ENCODE measurements around the gene GHR.
A peak's percentile ranks its signal among the peaks of the same experiment; 100 is the strongest.

GHR gene

DNA sequence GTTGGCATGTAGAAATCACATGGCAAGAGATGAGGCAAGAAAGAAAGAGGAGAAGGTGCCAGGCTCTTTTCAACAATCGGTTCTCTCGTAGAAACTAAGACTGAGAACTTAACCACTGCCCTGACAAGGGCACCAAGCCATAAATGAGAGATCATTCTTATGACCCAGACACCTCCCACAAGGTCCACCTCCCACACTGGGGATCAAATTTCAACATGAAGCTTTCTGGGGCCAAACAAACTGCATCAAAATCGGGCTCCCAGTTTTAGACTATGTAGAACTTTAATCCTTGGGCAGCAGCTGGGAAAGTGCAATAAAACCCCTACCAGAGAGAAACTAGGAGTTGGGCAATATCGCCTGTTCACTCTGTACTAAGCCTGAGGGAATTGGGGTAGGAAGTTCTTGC lies 183.2 kb downstream of the GHR start:
- Mint-ChIP-seq H3K36me3 (ENCODE audit: low read depth) (peaks cover 10% of the 10 kb centered on the region), H3K9me3 (peaks cover 14% of the 10 kb centered on the region), H3K27ac (no peak overlapping the region), H3K4me3 (no peak overlapping the region), H3K27me3 (ENCODE audit: low read depth, poor library complexity) (no peaks in the 10 kb centered on the region), H3K4me1 (peaks cover 13% of the 10 kb centered on the region)
- TF ChIP-seq, protein P1, sequence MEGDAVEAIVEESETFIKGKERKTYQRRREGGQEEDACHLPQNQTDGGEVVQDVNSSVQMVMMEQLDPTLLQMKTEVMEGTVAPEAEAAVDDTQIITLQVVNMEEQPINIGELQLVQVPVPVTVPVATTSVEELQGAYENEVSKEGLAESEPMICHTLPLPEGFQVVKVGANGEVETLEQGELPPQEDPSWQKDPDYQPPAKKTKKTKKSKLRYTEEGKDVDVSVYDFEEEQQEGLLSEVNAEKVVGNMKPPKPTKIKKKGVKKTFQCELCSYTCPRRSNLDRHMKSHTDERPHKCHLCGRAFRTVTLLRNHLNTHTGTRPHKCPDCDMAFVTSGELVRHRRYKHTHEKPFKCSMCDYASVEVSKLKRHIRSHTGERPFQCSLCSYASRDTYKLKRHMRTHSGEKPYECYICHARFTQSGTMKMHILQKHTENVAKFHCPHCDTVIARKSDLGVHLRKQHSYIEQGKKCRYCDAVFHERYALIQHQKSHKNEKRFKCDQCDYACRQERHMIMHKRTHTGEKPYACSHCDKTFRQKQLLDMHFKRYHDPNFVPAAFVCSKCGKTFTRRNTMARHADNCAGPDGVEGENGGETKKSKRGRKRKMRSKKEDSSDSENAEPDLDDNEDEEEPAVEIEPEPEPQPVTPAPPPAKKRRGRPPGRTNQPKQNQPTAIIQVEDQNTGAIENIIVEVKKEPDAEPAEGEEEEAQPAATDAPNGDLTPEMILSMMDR (IDR thresholded peaks at IDR 0.05): no peak
- DNase-seq: no peak

DNA sequence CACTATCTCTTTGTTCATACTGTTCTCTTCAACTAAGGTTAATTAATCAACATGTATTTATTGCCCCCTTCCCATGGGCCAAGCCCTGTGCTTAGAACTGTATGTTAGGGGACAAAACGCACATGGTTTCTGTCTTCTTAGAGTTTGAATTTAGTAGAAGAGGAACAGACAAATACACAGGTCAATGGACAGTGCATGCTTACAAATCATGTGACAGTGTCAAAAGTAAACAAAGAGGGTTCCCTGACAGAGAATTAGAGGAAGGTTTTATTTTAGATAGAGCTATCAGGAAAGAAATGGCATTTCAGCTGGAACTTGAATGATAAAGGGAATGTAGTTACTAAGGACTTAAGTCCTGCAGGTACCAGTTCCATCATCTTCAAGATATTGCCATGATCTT lies 188.2 kb downstream of the GHR start:
- Mint-ChIP-seq H3K27ac (no peak overlapping the region), H3K9me3 (peaks cover 10% of the 10 kb centered on the region), H3K27me3 (ENCODE audit: low read depth, poor library complexity) (no peaks in the 10 kb centered on the region), H3K4me1 (peaks cover 2% of the 10 kb centered on the region), H3K36me3 (ENCODE audit: low read depth) (peaks cover 6% of the 10 kb centered on the region), H3K4me3 (no peak overlapping the region)
- no peak for DNase-seq
- TF ChIP-seq, protein P1 (IDR thresholded peaks at IDR 0.05): no peak

DNA sequence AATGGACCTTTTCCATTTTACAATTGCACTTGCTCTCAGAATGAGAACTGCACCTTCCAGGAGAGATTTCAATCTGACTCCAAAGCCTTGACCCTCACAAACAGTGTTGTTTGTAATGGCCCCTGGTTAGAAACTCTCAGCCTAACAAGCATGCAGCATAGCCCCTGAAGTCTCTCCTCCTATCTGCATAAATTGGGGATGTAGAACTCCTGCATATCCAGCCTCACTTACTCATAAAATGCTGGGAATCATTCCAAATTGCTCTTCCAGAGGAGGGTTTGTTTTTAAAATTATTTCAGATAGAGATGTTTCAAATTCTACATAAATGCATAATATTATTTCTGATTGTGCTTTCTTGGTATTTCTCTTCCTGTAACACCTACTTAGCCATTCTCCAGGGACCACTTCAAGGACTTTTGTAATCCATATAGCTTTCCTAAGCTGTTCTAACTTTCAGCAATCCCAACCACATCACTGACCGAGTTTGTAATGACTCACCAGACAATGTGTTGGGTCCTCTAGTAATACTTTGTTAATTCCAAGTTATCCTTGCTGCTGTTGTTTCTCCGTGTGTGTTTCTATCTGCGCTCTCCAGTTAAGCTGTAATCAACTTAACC lies 189.6 kb downstream of the GHR start:
- Mint-ChIP-seq H3K4me1 (peaks cover 14% of the 10 kb centered on the region), H3K27me3 (ENCODE audit: low read depth, poor library complexity) (no peaks in the 10 kb centered on the region), H3K4me3 (no peak overlapping the region), H3K9me3 (no peaks in the 10 kb centered on the region), H3K27ac (no peak overlapping the region), H3K36me3 (ENCODE audit: low read depth) (no peaks in the 10 kb centered on the region)
- TF ChIP-seq, protein P1 (IDR thresholded peaks at IDR 0.05): no peak
- no peak for DNase-seq

DNA sequence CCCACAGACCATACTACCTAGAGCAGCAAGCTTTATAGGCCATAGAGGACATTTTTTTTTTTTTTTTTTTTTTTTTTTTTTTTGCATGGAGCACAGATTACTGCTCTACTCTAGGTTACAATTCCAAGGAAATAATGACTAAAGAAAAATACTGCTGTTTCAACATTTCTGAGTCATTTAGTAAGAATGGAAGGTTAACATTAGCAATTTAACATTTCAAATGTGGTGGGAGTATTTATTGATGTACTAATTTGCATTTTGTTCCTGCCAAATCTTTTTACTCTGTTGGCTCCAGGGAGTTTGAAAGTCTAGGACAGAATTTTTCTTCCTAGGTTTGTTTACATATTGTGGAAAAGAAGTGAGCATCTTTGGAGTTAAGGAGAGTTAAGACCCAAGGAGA lies 191.3 kb downstream of the GHR start:
- H3K27ac Mint-ChIP-seq: no peak overlapping the region
- no peak overlapping the region for H3K4me3 Mint-ChIP-seq
- no peaks in the 10 kb centered on the region for H3K36me3 Mint-ChIP-seq (ENCODE audit: low read depth)
- H3K27me3 Mint-ChIP-seq (ENCODE audit: low read depth, poor library complexity): no peaks in the 10 kb centered on the region
- TF ChIP-seq, protein P1 (IDR thresholded peaks at IDR 0.05): no peak
- peaks cover 14% of the 10 kb centered on the region for H3K4me1 Mint-ChIP-seq
- no peak for DNase-seq
- no peaks in the 10 kb centered on the region for H3K9me3 Mint-ChIP-seq

DNA sequence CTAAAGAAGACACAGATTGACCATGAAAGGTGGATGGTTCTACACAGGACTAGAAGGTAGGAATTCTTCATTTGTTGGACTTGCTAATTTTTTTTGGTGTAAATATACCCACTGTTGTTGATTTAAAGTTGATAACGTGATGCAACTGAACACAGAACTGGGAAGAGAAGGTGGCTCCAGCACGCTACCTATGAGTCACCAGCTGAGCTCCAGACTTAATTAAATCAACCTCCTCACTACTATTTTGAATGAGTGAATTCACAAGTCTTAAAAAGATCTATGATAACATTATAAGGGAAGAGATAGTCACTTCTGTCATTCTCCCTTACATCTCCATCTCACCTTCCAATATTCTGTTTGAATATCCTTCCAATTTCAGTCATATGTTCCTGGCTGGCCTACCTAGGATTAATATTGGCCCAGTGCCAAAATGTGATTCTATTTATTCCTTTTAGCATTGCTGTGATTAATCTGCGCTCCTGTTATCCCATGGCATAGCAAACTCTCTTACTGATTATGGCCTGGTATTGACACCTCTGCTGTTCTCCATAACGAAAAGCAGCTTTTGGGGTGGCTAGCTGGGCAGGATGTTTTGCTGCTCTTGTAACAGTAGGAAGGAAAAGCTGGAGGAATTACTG lies 197.5 kb downstream of the GHR start:
- peaks cover 14% of the 10 kb centered on the region for H3K4me1 Mint-ChIP-seq
- peaks cover 3% of the 10 kb centered on the region for H3K27me3 Mint-ChIP-seq (ENCODE audit: low read depth, poor library complexity)
- DNase-seq: no peak
- TF ChIP-seq, protein P1 (IDR thresholded peaks at IDR 0.05): no peak
- H3K36me3 Mint-ChIP-seq (ENCODE audit: low read depth): no peaks in the 10 kb centered on the region
- H3K27ac Mint-ChIP-seq: peak overlapping the region; percentile 41
- H3K9me3 Mint-ChIP-seq: no peaks in the 10 kb centered on the region
- no peak overlapping the region for H3K4me3 Mint-ChIP-seq

DNA sequence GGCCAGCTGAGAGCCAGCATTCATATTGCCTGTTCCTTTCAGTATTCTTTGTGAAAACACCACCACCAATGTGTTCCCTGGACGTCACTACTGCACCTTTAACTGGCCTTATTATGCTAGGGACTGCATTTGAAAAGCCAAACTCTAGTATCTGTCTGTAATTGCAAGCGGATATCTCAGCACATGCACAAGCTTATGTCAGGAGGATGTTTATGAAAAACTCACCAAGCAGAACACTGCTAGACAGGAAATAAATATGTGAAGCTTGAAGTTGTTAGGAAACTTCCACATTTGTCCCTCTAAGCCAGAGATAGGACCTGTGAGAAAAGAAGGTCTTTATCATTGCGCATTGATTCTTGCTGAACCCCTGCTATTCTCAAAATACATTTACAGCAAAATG lies 198.0 kb downstream of the GHR start:
- Mint-ChIP-seq H3K27ac (peak overlapping the region; percentile 41), H3K27me3 (ENCODE audit: low read depth, poor library complexity) (peaks cover 3% of the 10 kb centered on the region), H3K9me3 (no peaks in the 10 kb centered on the region), H3K4me3 (no peak overlapping the region), H3K4me1 (peaks cover 14% of the 10 kb centered on the region), H3K36me3 (ENCODE audit: low read depth) (no peaks in the 10 kb centered on the region)
- TF ChIP-seq, protein P1 (IDR thresholded peaks at IDR 0.05): no peak
- no peak for DNase-seq

Data from nephron progenitor cell (in vitro differentiated cells).